Ovary (tissue), 9 donors: ENCODE results near the gene CACNA2D4. TPM values are rescaled to one million over a fixed set of nuclear protein-coding genes. Genes with fewer than 3 reads are reported as not detected.

Experiments
- DNase-seq, 5 donors: peaks; one replicate each; pipeline ENCODE4 v3.0.0-alpha.2; 2019 to 2020
- H3K27ac ChIP-seq, 2 donors: fragments of 200-600 bp; one replicate each; pipeline versions ENCODE4 v1.5.1 to v1.8.0; 2019 to 2022
- H3K27me3 ChIP-seq: fragments of 200-600 bp; one replicate; pipeline ENCODE4 v1.8.0; 2022
- H3K36me3 ChIP-seq: fragments of 200-600 bp; sonication (generic); one replicate; pipeline ENCODE4 v1.5.1; 2019
- H3K4me1 ChIP-seq: one replicate; pipeline ENCODE4 v1.8.1; 2013; ENCODE audit warnings: mild to moderate bottlenecking, moderate library complexity; ENCODE audit not compliant: insufficient read depth
- H3K4me3 ChIP-seq: fragments of 200-600 bp; sonication (generic); one replicate; pipeline ENCODE4 v1.5.1; 2017
- H3K9me3 ChIP-seq, 2 donors: fragments of 200-600 bp in 1 of 2; sonication (generic) in 1 of 2; one replicate each; pipeline versions ENCODE4 v1.5.1 to v1.8.1; 2013 to 2019; ENCODE audit warnings: mild to moderate bottlenecking in 1 of 2, moderate library complexity in 1 of 2
- EP300 ChIP-seq: sonication (generic); formaldehyde crosslinking; IDR thresholded peaks from one replicate; pipeline ENCODE4 v1.6.1; 2017; ENCODE audit warnings: antibody characterized with exemption
- POLR2A ChIP-seq: fragments of 450-650 bp; IDR thresholded peaks from one replicate; pipeline ENCODE4 v1.6.1; 2017; ENCODE audit warnings: antibody characterized with exemption, mild to moderate bottlenecking, moderate library complexity
- WGBS, 3 donors: extraction: QIAGEN DNeasy Blood & Tissue Kit in 1 of 3; methylation state at CpG; one replicate each; pipeline versions ENCODE4 v1.1.5 to v1.1.7; 2013 to 2017; 5-methylcytosine and 5-hydroxymethylcytosine counted together
- intact Hi-C, 4 donors: fragments of 100-400 bp; cut with DNase I; formaldehyde crosslinking; loops; one replicate each; pipeline versions ENCODE4 v1.11.0 to v1.15.1; 2022 to 2023
- polyA plus RNA-seq, 2 donors: library from polyadenylated mRNA; stranded (reverse); fragments of 200-250 nt in 1 of 2; fragments of 350-450 nt in 1 of 2; fragmentation: Illumina TruSeq in 1 of 2; extraction: RNeasy Lipid Tissue Mini Kit (QIAGEN cat#74804) in 1 of 2; gene quantifications; one replicate each; pipeline ENCODE4 v1.2.3, GENCODE V29; 2013 to 2014
- total RNA-seq, 7 donors: library from RNA; depleted of rRNA in 2 of 7; stranded (reverse); fragments of >200 nt in 2 of 7; fragmentation: NEBNext Ultra II Directional in 3 of 7; extraction: Animal tissue kit (Norgen Biotek cat#: 25700) in 3 of 7; gene quantifications; one replicate each; pipeline versions ENCODE4 v1.1.0 to v1.2.4, GENCODE V29; 2016 to 2023
- TF ChIP-seq, protein P1 (sequence below), 3 donors: fragments of 450-650 bp in 2 of 3; fragments of 200-600 bp in 1 of 3; IDR thresholded peaks; one replicate each; pipeline versions ENCODE4 v1.5.1 to v1.8.0; 2016 to 2022; ENCODE audit warnings: antibody characterized with exemption in 3 of 3, mild to moderate bottlenecking in 1 of 3
- donor health status: DM: no; HTN: no; CAD: no; lungs with moderate emphysema.
- donor health status: DM: no; HTN: no; CAD: no.
- donor health status: Bipolar disorder and iron deficiency.
- donor health status: DM: yes; HTN: yes; CAD: no.
- donor health status: DM: no; HTN: no; CAD: no.
- donor health status: DM: yes; HTN: yes; CAD: no.

Gene CACNA2D4
- total and polyA plus RNA-seq, 9 donors: 2.1 to 6.8 (median 3.2) TPM

GRCh38 chr12:1962051-1963020 lies 43.9 kb upstream of the CACNA2D4 start:
- no peaks in the 10 kb centered on the region for H3K27me3 ChIP-seq
- no peaks in the 10 kb centered on the region for H3K4me1 ChIP-seq
- intact Hi-C loops: no loop called here
- H3K9me3 ChIP-seq: no peaks in the 10 kb centered on the region
- WGBS, 3 donors: 90 to 93% (median 91%) methylated on average over 5 of the region's 5 CpGs
- H3K36me3 ChIP-seq: no peaks in the 10 kb centered on the region
- no peak overlapping the region for H3K27ac ChIP-seq
- TF ChIP-seq, protein P1, sequence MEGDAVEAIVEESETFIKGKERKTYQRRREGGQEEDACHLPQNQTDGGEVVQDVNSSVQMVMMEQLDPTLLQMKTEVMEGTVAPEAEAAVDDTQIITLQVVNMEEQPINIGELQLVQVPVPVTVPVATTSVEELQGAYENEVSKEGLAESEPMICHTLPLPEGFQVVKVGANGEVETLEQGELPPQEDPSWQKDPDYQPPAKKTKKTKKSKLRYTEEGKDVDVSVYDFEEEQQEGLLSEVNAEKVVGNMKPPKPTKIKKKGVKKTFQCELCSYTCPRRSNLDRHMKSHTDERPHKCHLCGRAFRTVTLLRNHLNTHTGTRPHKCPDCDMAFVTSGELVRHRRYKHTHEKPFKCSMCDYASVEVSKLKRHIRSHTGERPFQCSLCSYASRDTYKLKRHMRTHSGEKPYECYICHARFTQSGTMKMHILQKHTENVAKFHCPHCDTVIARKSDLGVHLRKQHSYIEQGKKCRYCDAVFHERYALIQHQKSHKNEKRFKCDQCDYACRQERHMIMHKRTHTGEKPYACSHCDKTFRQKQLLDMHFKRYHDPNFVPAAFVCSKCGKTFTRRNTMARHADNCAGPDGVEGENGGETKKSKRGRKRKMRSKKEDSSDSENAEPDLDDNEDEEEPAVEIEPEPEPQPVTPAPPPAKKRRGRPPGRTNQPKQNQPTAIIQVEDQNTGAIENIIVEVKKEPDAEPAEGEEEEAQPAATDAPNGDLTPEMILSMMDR (IDR thresholded peaks at IDR 0.05): no peak
- no peak overlapping the region for H3K4me3 ChIP-seq
- DNase-seq: no peak

GRCh38 chr12:1956716-1957115 lies 38.3 kb upstream of the CACNA2D4 start:
- intact Hi-C loops: no loop called here
- no peak overlapping the region for H3K4me3 ChIP-seq
- H3K9me3 ChIP-seq: no peaks in the 10 kb centered on the region
- H3K27ac ChIP-seq: no peak overlapping the region
- no peaks in the 10 kb centered on the region for H3K36me3 ChIP-seq
- H3K4me1 ChIP-seq: no peaks in the 10 kb centered on the region
- DNase-seq: no peak
- 89 to 95% (median 95%) methylated on average over 3 of the region's 3 CpGs for WGBS, 3 donors
- no peak for TF ChIP-seq EP300
- no peak for TF ChIP-seq POLR2A
- TF ChIP-seq, protein P1 (IDR thresholded peaks at IDR 0.05): no peak
- no peaks in the 10 kb centered on the region for H3K27me3 ChIP-seq

DNA sequence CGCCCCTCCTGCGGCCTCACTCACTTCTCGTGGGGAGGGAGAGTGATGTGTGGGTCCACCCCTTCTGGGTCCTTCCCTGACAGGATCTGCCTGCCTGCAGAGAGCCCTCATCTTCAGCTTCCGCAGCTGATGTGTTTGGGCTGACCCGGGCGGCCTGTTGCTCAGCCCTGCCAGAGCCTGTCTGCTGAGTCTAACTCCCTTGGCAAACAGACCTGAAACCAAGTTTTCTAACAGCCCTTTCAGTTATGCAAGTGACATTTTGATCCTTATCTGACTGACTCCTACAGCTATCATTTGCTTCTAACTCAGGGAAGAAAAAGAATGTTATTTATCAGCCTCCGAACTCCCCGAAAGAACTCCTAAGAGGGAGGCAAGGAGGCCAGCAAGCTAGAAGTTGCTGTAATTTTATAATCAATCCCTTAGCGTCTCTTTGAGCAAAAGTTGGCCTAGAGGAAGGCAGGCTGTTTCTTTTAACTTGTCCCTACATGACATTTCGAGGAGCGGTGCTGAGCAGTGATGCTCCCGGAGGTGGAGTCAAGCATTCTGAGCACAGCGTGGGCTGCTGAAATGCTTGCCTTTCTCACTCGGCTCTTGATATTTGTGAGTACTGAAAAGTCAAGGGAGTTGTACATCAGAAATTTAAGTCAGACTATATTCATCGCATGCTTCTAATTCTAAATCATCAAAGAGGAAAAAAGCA lies 31.5 kb upstream of the CACNA2D4 start:
- peaks cover 2% of the 10 kb centered on the region for H3K4me1 ChIP-seq
- H3K4me3 ChIP-seq: no peak overlapping the region
- H3K27me3 ChIP-seq: no peaks in the 10 kb centered on the region
- intact Hi-C loops: no loop called here
- H3K27ac ChIP-seq: peak overlapping the region in 1 of 2 donors; percentile 16
- no peaks in the 10 kb centered on the region for H3K9me3 ChIP-seq
- DNase-seq: no peak
- whole genome bisulfite sequencing, 3 donors: 41 to 52% (median 45%) methylated on average over 15 of the region's 15 CpGs
- H3K36me3 ChIP-seq: no peaks in the 10 kb centered on the region
- TF ChIP-seq POLR2A (no peak), EP300 (no peak)
- TF ChIP-seq, protein P1 (IDR thresholded peaks at IDR 0.05): no peak

DNA sequence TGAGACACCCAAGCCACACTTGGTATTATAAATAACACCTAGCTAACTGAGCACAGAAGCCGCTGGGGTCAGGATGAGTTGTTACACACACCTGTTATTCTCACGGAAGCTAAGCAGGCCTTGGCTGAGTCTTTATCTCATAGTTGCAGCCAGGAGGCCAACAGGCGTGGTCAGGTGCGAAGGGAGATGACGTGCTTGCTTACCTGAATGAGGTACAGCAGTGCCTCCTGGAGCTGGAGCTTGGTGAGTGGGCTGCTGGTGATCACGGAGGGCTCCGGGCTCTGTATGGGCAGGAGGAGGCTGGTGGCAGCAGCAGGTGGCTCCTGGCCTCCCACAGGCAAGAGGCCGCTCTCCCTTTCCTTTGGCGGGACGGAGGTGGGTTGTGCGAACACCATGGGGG lies 30.4 kb upstream of the CACNA2D4 start:
- Histone ChIP-seq H3K4me3 (no peak overlapping the region), H3K27ac (no peak overlapping the region), H3K36me3 (no peaks in the 10 kb centered on the region), H3K27me3 (no peaks in the 10 kb centered on the region), H3K9me3 (no peaks in the 10 kb centered on the region), H3K4me1 (peaks cover 2% of the 10 kb centered on the region)
- 94 to 100% (median 96%) methylated on average over 11 of the region's 11 CpGs for WGBS, 3 donors
- TF ChIP-seq POLR2A (no peak), EP300 (no peak)
- TF ChIP-seq, protein P1 (IDR thresholded peaks at IDR 0.05): no peak
- DNase-seq: no peak
- intact Hi-C loops: no loop called here
